Upper lobe of left lung (tissue), 4 donors: Measurements from ENCODE around the gene TSPEAR.

ENCODE experiments used
- CTCF ChIP-seq, 6 experiments: fragments of 450-650 bp in 4 of 6; fragments of 200-600 bp in 2 of 6; sonication (generic) in 2 of 6; IDR thresholded peaks; one replicate each; pipeline ENCODE4 v1.5.1; 2016 to 2019; ENCODE audit warnings: antibody characterized with exemption in 6 of 6
- EP300 ChIP-seq, 4 donors: sonication (generic); formaldehyde crosslinking; IDR thresholded peaks; one replicate each; pipeline ENCODE4 v1.5.1; 2017; ENCODE audit warnings: antibody characterized with exemption in 4 of 4, control low read depth in 2 of 4
- POLR2A ChIP-seq, 4 donors: fragments of 450-650 bp; IDR thresholded peaks; one replicate each; pipeline ENCODE4 v1.5.1; 2016 to 2017; ENCODE audit warnings: antibody characterized with exemption in 4 of 4, mild to moderate bottlenecking in 2 of 4

GRCh38 chr21:44618909-44619308, 92.5 kb downstream of the TSPEAR start:
- TF ChIP-seq CTCF (IDR thresholded peaks at IDR 0.05) (no peak), POLR2A (IDR thresholded peaks at IDR 0.05) (no peak), EP300 (IDR thresholded peaks at IDR 0.05) (no peak)
